G401.6 (cell line): Measurements from ENCODE around the gene CD9.

Source experiments
- FAIRE-seq: peaks from 2 replicates; lab custom pipeline; 2012; peaks lifted over from hg19 to GRCh38; lab: Jason Lieb, UNC

The CD9 gene

GRCh38 chr12:6241495-6241894, 41.3 kb downstream of the CD9 start:
- FAIRE-seq = no peak

GRCh38 chr12:6249580-6249979, 49.4 kb downstream of the CD9 start:
- no peak for FAIRE-seq

DNA sequence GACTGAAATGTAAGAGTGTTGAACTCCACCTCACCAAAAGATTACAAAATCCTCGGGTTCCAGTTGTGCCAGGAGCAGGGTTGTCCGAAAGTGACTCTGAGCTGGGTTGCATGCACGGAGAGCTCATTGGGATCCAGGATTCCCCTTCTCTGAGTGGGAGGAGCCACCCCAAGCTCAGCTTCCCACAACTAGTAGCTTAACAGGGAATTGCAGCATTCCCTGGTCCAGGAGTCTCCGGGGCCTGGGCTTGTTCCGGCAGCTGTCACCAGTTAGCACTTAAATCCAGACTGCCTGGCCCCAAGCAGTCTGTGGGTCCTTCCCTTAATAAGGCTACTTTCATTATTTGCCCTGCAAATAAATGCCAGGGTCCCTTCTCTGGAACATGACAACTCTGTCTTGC, 50.1 kb downstream of the CD9 start:
- FAIRE-seq = no peak

DNA sequence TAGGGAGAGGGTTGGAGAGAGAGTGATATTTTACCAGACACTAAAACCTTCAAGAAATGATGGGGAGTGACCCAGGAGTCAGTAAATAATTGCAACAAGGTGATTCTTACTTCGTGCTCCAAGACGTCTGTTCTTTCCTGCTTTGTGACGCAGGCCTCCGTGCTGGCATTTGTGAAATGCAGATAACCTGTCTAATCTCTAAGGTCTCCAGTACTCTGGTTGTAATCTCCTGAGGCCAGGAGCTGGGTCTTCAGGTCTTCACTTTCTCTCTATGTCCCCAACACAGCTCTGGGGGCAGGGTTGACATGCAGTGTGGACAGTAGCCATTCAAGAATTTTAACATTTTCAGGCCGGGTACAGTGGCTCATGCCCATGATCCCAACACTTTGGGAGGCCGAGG, 53.1 kb downstream of the CD9 start:
- no peak for FAIRE-seq

DNA sequence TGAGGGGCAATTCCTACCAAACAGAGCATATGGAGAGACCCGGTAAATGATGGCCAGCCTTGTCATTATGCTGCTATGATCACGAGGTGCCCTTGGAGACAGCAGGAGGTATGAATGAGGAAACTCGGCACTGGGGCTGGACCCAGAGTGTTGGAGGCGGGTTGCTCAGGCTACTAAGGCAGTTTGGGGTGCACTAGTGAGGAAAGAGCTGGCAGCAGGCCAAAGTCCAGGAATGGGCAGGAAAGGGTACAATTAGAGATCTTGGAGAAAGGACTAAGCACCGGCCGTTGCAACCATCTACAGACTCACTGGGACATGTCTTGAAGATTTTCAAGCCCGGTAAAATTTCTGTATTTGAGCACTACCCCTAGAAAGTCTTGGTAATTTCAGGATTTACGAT, 54.3 kb downstream of the CD9 start:
- FAIRE-seq = no peak

DNA sequence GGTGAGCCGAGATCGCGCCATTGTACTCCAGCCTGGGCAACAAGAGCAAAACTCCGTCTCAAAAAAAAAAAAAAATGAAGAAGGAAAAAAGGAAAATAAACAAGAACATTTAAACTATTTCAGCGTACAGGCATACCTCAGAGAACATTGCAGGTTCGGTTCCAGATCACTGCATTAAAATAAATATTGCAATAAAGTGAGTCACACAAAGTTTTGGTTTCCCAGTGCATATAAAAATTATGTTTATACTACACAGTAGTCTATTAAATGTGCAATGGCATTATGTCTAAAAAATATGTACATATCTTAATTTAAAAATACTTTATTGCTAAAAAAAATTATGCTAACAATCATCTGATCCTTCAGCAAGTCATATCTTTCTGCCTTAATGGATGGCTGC, 56.8 kb downstream of the CD9 start:
- no peak for FAIRE-seq

DNA sequence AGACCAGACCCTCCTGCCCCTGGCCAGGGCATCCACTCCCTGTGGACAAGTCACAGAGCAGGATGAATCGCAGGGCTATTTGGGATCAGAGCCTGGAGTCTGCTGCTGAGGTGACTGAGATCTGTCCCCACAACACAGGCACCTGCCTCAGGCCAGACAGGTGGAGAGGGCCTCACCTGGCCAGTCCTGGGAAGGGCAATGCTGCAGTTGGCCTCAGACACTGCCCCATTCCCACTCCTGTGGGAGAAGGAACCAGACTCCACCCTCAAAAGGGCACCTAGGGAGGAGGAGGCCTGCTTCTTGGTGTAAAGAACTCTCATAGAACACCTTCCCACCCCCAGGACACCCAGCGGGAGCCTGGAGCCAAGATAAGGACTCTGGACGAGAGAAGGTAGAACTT, 62.0 kb downstream of the CD9 start:
- FAIRE-seq = no peak

DNA sequence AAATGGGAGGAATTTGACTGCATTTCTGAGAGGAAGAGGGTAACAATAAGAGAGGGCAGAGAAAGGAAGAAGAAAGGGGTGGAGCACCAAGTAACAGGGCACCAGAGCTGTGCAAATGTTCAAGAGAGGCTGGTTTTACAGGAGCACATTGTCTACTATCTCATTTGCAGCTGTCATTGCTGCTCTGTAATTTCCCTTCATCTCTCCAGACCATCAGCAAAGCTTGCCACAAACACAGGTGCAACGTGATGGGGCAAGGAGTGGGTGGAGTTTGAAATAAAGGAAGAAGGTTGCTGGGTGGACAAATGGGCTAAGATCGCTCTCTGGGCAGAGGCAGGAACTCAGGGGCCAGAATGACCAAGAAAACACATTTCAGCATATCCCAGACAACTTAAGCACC, 62.4 kb downstream of the CD9 start:
- FAIRE-seq = no peak

DNA sequence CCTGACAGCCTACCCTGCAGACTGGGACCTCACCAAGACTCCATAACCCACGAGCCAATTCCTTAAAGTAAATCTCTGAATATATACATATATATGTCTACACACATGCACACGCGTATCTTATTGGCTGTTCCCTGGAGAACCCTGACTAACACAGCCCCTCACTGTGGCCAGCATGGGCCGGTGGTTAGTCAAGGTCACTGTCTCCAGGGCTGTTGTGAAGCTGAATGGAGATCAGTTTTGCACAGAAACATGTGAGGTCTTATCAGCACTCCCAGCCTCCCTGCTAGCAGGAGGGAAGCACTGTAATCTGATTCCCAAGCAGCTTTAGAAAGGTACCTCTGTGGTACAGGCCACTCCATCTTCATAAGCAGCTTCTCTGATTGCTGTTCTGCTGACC, 63.7 kb downstream of the CD9 start:
- no peak for FAIRE-seq

DNA sequence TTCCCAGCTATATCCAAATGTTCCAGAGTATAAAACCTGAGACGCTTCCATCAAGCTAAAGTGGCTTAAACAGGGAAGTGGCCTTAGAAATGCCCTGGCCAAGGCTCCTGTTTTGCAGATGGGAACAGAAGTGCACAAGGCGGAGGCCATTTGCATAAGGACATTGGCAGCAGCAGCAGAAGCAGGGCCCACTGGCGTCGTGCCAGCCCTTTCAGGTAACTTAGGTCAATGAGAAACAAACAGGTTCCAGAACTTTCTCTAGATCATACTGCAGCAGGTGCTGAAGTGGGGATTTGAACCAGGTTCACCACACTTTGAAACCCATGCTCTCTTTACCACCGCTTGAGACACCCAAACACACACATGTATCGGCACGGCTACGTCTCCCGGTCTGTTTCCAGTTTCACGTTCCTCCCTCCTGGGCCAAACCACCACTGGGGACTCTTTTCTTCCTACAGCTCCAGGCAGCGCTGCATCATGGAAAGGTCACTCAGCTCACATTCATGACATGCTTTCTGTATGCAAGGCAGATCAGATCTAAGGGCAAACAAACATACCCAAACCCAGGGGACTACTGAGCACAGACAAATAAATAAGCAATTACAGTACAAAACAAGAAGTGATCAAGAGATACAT, 64.3 kb downstream of the CD9 start:
- FAIRE-seq = no peak

DNA sequence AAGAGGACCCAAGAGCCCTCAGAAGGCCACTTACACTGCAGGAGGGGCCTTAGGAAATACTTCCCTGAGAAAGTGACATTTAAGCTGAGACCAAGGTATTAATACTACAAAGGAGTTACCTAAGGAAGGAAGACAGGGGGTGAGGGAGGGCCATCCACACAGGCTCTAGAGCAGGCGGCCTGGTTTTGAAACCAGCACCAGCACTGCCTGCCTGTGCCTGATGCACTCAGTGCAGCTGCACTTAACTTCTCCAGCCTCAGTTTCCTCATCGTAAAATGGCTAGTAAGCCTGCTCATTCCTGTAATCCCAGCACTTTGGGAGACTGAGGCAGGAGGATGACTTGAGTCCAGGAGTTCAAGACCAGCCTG, 64.8 kb downstream of the CD9 start:
- FAIRE-seq = no peak

DNA sequence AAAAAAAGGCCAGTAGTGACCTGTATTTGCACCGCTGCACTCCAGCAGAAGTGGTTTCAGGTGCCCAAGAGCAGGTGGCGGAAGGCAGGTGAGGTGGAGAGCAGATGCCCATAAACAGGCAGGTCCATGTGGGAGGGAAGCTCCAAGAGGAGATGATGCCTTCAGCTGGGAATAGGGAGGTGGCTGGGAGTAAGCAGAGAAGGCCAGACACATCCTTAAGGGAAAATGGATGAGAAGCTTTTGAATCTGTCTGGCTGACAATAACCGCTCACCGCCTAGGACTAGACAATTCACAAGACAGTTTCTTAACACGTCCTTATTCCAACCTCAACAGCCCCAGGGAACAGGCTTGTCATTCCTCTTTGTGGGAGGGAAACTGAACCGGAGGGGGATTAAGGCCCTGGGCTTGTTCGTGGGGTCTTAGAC, 66.4 kb downstream of the CD9 start:
- no peak for FAIRE-seq

DNA sequence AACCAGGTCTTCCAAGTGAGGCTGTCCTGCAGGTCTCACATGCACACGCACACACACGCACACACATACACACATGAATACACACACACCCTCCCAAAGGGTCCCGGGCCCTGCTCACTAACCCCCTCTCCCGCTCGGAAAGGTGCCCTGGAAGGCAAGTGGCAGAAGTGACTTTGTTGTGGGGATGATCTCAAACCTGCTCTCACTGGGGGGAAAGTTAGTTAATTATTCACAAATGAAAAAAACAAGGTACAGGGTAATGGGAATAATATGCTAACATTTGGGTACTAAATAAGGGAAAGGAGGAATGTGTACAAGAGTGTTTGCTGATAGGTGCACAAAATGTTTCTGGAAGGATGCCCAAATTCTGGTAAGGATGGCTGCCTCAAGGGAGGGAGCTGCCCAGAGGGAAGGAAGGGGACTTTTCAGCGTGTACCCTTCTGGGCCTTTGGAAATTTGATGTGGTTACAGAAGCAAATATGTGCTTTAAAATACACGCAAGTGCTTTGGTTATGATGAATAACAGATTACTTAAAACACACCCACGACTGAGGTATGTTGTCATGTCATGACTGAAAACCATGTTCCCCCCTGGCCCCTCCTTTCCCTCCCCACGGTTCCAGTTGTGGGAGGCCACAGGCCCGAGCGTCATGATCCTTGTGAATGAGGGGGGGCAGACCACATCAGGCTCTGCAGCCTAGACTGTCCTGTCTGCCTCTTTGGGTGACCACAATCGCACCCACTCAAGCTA, 66.9 kb downstream of the CD9 start:
- no peak for FAIRE-seq

- FAIRE-seq = no peak
Measured at GRCh38 chr12:6268484-6269157, 68.4 kb downstream of the CD9 start.

- no peak for FAIRE-seq
Measured at GRCh38 chr12:6269986-6270385, 69.8 kb downstream of the CD9 start.

- no peak for FAIRE-seq
Measured at GRCh38 chr12:6271281-6271680, 71.1 kb downstream of the CD9 start.

DNA sequence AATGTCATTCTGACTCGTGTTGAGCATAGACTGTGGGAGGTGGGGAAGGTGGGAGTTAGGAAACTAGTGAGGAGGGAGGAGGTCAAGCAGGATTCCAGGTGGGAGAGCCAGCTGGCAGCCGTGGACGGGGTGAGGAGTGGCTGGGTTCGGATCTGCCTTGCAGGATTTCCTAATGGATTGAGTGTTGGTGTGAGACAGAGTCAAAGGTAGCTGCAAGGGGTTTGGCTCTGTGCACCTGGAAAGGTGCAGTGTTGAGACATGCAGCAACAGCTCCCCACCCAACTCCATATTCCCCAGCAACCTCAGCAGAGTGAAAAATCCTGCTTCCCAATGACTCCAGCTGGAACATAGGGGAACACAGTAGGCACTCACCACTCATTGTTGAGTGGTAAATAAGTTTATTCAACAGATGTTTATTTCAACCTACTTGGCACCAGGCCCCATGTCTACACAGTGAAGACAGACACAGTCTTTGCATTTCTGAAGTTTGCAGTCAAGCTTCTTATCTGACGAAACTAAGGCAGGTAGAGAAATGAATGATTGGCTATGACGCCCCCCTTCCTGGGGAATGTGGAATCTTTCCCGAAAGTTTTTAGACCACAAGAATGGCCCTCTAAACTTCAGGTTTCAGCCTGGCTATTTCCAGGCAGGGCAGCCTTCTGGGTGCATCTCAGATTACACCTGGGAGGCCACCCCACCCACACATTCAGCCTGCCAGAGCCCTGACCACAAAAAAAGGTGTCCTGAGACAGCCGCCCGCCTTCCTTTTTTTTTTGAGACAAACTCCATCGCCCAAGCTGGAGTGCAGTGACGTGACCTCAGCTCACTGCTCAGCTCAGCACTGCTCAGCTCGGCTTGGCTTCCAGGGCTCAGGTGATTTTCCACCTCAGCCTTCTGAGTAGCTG, 72.4 kb downstream of the CD9 start:
- no peak for FAIRE-seq

DNA sequence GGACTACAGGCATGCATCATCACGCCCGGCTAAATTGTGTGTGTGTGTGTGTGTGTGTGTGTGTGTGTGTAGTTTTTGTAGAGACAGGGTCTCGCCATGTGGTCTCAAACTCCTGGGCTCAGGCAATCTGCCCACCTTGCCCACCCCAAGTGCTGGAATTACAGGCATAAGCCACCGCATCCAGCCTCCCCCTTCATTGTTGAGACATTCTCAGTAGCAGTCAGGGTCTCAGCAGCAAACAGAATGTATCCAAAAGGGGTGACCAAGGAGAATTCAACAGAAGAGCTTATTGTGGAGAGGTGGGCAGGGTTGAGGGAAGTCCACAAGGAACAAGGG, 73.0 kb downstream of the CD9 start:
- no peak for FAIRE-seq

DNA sequence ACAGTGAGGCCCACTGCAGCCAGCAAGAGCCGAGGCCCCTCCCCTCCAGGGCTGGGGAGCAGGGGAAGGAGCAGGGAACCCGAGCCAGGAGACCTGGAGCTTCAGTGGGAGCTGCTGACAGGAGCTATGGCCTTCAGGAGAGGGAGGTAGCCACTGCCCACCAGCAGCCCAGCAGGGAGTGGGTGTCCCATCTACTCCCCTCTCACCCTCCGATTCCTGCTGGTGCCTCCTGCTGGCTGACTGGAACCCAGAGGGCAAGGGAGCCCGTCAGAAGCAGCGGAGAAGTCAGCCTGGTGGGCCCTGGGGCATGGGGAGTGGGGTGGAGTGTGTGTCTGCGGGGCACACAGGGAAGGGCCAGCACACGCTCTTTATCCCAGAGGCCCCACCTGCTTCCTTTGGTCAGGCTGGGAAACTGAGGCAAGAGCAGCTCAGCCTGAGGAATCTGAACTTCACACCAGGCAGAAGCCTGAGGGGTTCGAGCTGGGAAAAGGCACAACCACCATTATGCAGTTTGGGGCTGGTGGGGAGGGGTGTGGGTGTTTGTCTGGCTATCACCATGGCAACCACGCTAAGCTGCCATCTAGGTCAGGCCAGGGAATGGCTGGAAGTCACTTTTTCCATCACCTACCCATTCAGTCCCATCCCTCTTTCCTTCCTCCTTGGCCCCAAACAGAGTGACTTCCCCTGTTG, 73.5 kb downstream of the CD9 start:
- no peak for FAIRE-seq

DNA sequence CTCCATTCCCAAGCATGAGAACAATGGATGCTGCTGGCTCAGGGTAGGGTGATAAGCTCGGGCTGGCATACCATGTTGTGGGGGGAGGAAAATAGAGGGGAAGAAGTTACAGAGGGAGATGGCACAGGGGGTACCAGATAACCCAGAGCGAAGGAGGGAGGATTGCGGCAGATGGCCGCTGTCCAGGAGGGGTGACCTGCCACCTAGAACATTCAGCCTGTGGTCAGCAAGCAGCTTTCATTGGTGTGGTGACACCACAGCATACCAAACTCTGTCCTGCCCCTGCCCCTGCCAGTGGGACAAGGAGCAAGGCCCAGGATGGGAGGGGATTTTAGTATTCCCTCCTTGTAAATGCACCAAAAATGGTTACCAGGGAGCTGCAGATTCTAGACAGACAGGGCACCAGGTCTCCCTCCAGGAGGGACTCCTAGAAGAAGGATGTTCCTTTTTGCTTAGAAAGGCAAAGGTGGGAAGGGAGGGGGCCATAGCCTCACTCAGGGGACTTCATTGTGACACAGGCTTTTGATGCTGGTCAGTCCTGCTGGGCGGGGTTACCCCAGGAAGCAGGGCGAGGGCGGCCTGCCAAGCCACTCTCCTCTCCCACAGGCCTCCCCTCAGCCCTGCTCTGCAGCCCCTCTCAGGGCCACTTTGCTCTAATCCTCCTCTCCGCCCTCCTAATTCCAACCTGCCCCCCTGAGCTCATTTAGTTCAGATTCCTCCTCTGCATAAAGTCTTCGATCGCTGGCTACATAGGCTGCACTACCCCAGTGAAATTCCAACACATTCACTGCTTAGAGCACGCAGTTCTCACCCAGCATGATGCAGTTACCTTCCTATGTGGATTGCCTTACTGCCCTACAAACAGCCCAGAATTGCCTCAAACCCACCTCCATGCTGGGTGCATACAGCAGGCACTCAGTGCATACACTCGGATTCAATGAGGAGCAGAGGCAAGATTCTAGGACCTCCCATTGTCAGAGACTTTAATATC, 74.3 kb downstream of the CD9 start:
- no peak for FAIRE-seq
